Activated CD8-positive, alpha-beta memory T cell treated with anti-CD3 and anti-CD28 coated beads for 48 hours (primary cell): ENCODE results near the gene CCR5AS.
"Not testable (repeated sequence)": the region's sequence is repeated elsewhere in the genome, so short reads cannot be mapped to it uniquely, and the experiment has no call there.

Experiments
- DNase-seq, 3 experiments: peaks; one replicate each; pipeline ENCODE4 v3.0.0-alpha.2; 2020; ENCODE audit warnings: low read depth in 2 of 3, low spot score in 2 of 3

Gene CCR5AS

GRCh38 chr3:46429250-46429649 lies 22.4 kb upstream of the CCR5AS start:
- DNase-seq: no peak

GRCh38 chr3:46427916-46428833 lies 21.3 kb upstream of the CCR5AS start:
- DNase-seq: no peak

- not testable (repeated sequence) for DNase-seq
These were observed 20.5 kb upstream of the CCR5AS start for GRCh38 chr3:46427404-46427803.

GRCh38 chr3:46426476-46426875 lies 19.6 kb upstream of the CCR5AS start:
- DNase-seq: not testable (repeated sequence)

GRCh38 chr3:46423588-46423987 lies 16.7 kb upstream of the CCR5AS start:
- DNase-seq: no peak

GRCh38 chr3:46422617-46423016 lies 15.8 kb upstream of the CCR5AS start:
- no peak for DNase-seq

GRCh38 chr3:46420931-46421330 lies 14.1 kb upstream of the CCR5AS start:
- no peak for DNase-seq

GRCh38 chr3:46419816-46420215 lies 12.9 kb upstream of the CCR5AS start:
- no peak for DNase-seq

GRCh38 chr3:46417841-46418611 lies 11.2 kb upstream of the CCR5AS start:
- no peak for DNase-seq

- DNase-seq: no peak
These were observed 10.1 kb upstream of the CCR5AS start for GRCh38 chr3:46416811-46417510.

- no peak for DNase-seq
These were observed 9.4 kb upstream of the CCR5AS start for GRCh38 chr3:46416125-46416810.

GRCh38 chr3:46414739-46415138 lies 7.9 kb upstream of the CCR5AS start:
- DNase-seq: no peak

- DNase-seq: no peak
These were observed 7.1 kb upstream of the CCR5AS start for GRCh38 chr3:46413951-46414350.

- DNase-seq: no peak
These were observed 6.0 kb upstream of the CCR5AS start for GRCh38 chr3:46412786-46413298.

- DNase-seq: no peak
These were observed 4.4 kb upstream of the CCR5AS start for GRCh38 chr3:46411271-46411670.

GRCh38 chr3:46410669-46411068 lies 3.8 kb upstream of the CCR5AS start:
- no peak for DNase-seq

GRCh38 chr3:46409739-46410489 lies 3.0 kb upstream of the CCR5AS start:
- DNase-seq: no peak

GRCh38 chr3:46408853-46409252 lies 2.0 kb upstream of the CCR5AS start:
- DNase-seq: no peak

GRCh38 chr3:46407970-46408369 lies 1.1 kb upstream of the CCR5AS start:
- DNase-seq: no peak

GRCh38 chr3:46406443-46406787 lies 451 bp downstream of the CCR5AS start:
- no peak for DNase-seq
